Cardiac muscle cell (in vitro differentiated cells and primary cell): Measurements from ENCODE around the gene METTL6. TPM values are rescaled to one million over a fixed set of nuclear protein-coding genes. Genes with fewer than 3 reads are reported as not detected.
"Not testable (repeated sequence)": the region's sequence is repeated elsewhere in the genome, so short reads cannot be mapped to it uniquely, and the experiment has no call there.

Experiments
- DNase-seq, 2 donors: peaks; one replicate each; pipeline versions ENCODE4 v3.0.0 to v3.0.0-alpha.2; 2010 to 2017; ENCODE audit warnings: low read depth in 1 of 2, low spot score in 1 of 2
- H3K27ac ChIP-seq: fragments of 200-600 bp; sonication (generic); 2 replicates; pipeline ENCODE4 v1.5.1; 2016
- H3K27me3 ChIP-seq: fragments of 200-600 bp; sonication (generic); 2 replicates; pipeline ENCODE4 v1.6.0; 2016; ENCODE audit warnings: control low read depth
- H3K36me3 ChIP-seq: fragments of 200-600 bp; sonication (generic); 2 replicates; pipeline ENCODE4 v1.5.1; 2016; ENCODE audit warnings: control low read depth
- H3K4me1 ChIP-seq: fragments of 200-600 bp; sonication (generic); 2 replicates; pipeline ENCODE4 v1.8.1; 2017; ENCODE audit warnings: low read depth, mild to moderate bottlenecking, mixed run types
- H3K4me3 ChIP-seq: fragments of 200-600 bp; sonication (generic); 2 replicates; pipeline ENCODE4 v1.5.1; 2016; ENCODE audit warnings: mild to moderate bottlenecking
- H3K9me3 ChIP-seq: fragments of 200-600 bp; sonication (generic); 2 replicates; pipeline ENCODE4 v1.5.1; 2017; ENCODE audit warnings: low read depth, mild to moderate bottlenecking, control low read depth
- polyA plus RNA-seq: library from polyadenylated mRNA; unstranded; fragments of >200 nt; fragmentation: Nextera tagmentation; extraction: Ambion mirVana; gene quantifications from 2 replicates; pipeline ENCODE4 v1.2.1, GENCODE V29; 2016
- total RNA-seq: library from RNA; depleted of rRNA; stranded (reverse); fragments of >200 nt; gene quantifications from 2 replicates; pipeline ENCODE4 v1.2.3, GENCODE V29; 2016
- TF ChIP-seq, protein P1 (sequence below): IDR thresholded peaks from 2 replicates; pipeline ENCODE4 v1.5.1; 2012; ENCODE audit warnings: low read depth, mild to moderate bottlenecking, low read length

METTL6 gene
- total and polyA plus RNA-seq, 2 experiments from 2014 or later = 19.7 to 21.1 TPM

GRCh38 chr3:15429080-15429479 is 1.7 kb upstream of the METTL6 start:
- no peak overlapping the region for H3K27ac ChIP-seq
- TF ChIP-seq, protein P1, sequence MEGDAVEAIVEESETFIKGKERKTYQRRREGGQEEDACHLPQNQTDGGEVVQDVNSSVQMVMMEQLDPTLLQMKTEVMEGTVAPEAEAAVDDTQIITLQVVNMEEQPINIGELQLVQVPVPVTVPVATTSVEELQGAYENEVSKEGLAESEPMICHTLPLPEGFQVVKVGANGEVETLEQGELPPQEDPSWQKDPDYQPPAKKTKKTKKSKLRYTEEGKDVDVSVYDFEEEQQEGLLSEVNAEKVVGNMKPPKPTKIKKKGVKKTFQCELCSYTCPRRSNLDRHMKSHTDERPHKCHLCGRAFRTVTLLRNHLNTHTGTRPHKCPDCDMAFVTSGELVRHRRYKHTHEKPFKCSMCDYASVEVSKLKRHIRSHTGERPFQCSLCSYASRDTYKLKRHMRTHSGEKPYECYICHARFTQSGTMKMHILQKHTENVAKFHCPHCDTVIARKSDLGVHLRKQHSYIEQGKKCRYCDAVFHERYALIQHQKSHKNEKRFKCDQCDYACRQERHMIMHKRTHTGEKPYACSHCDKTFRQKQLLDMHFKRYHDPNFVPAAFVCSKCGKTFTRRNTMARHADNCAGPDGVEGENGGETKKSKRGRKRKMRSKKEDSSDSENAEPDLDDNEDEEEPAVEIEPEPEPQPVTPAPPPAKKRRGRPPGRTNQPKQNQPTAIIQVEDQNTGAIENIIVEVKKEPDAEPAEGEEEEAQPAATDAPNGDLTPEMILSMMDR = no peak

GRCh38 chr3:15428539-15428938 is 1.2 kb upstream of the METTL6 start:
- Histone ChIP-seq H3K4me1 (peaks cover 6% of the 10 kb centered on the region), H3K27ac (no peak overlapping the region), H3K27me3 (no peaks in the 10 kb centered on the region), H3K36me3 (peaks cover 26% of the 10 kb centered on the region), H3K4me3 (peak overlapping the region; percentile 95), H3K9me3 (no peaks in the 10 kb centered on the region)
- TF ChIP-seq, protein P1 = no peak
- DNase-seq = peak in 1 of 2 donors; percentile 61

More at GRCh38 chr3:15429080-15429479, 1.7 kb upstream of the METTL6 start:
- H3K4me1 ChIP-seq = peaks cover 6% of the 10 kb centered on the region
- H3K27me3 ChIP-seq = no peaks in the 10 kb centered on the region
- DNase-seq = no peak
- H3K9me3 ChIP-seq = no peaks in the 10 kb centered on the region
- H3K36me3 ChIP-seq = peaks cover 23% of the 10 kb centered on the region
- no peak overlapping the region for H3K4me3 ChIP-seq

GRCh38 chr3:15427981-15428380 is 637 bp upstream of the METTL6 start:
- H3K36me3 ChIP-seq = peaks cover 31% of the 10 kb centered on the region
- peak overlapping the region; percentile 95 for H3K4me3 ChIP-seq
- H3K27ac ChIP-seq = peak overlapping the region; percentile 81
- no peak for DNase-seq
- H3K27me3 ChIP-seq = no peaks in the 10 kb centered on the region
- no peaks in the 10 kb centered on the region for H3K9me3 ChIP-seq
- TF ChIP-seq, protein P1 = no peak
- H3K4me1 ChIP-seq = peaks cover 6% of the 10 kb centered on the region

- TF ChIP-seq, protein P1 = no peak
- Histone ChIP-seq H3K4me3 (peak overlapping the region; percentile 95), H3K4me1 (peaks cover 6% of the 10 kb centered on the region), H3K9me3 (no peaks in the 10 kb centered on the region), H3K27me3 (no peaks in the 10 kb centered on the region), H3K36me3 (peaks cover 25% of the 10 kb centered on the region), H3K27ac (no peak overlapping the region)
- no peak for DNase-seq
These were observed 695 bp downstream of the METTL6 start for GRCh38 chr3:15426579-15427118.

GRCh38 chr3:15420871-15421270 is 6.5 kb downstream of the METTL6 start:
- no peak for DNase-seq
- Histone ChIP-seq H3K9me3 (no peaks in the 10 kb centered on the region), H3K4me3 (no peak overlapping the region), H3K27ac (no peak overlapping the region), H3K27me3 (no peaks in the 10 kb centered on the region), H3K36me3 (peaks cover 42% of the 10 kb centered on the region), H3K4me1 (no peaks in the 10 kb centered on the region)
- TF ChIP-seq, protein P1 = no peak

DNA sequence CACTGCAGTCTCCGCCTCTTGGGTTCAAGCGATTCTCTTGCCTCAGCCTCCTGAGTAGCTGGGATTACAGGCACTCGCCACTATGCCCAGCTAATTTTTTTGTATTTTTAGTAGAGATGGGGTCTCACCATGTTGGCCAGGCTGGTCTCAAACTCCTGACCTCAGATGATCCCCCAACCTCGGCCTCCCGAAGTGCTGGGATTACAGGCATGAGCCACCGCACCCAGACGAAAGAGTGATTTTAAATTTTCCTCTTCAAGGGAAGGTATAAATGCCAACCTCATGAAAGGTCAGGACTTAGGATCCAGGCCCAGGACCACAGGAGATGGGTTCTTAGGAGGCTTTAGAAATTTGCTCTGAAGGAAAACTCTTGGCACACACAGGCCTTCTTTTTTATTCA is 16.4 kb downstream of the METTL6 start:
- peaks cover 44% of the 10 kb centered on the region for H3K36me3 ChIP-seq
- not testable (repeated sequence) for H3K27ac ChIP-seq, H3K27me3 ChIP-seq, DNase-seq, H3K4me3 ChIP-seq, H3K9me3 ChIP-seq, H3K4me1 ChIP-seq
